Left lobe of liver (tissue), 2 donors: ENCODE results near the gene DMPK. TPM values are rescaled to one million over a fixed set of nuclear protein-coding genes. Genes with fewer than 3 reads are reported as not detected.
A peak's percentile ranks its signal among the peaks of the same experiment; 100 is the strongest.

Experiments used
- ATAC-seq: fragments of 200-7000 bp; cut with Tn5 transposase; one replicate; pipeline ENCODE4 v1.9.1; 2020; ENCODE audit warnings: mild to moderate bottlenecking, moderate library complexity
- DNase-seq: peaks from one replicate; pipeline ENCODE4 v3.0.0-alpha.2; 2020; ENCODE audit warnings: low spot score
- total RNA-seq: library from RNA; stranded (reverse); gene quantifications from one replicate; pipeline ENCODE4 v1.2.1, GENCODE V29; 2021
- donor health status: DM: no; HTN: no; CAD: no; lungs with moderate emphysema.
- donor health status: DM: no; HTN: yes; CAD: no.

DMPK gene
- total RNA-seq, 1 donor from 2014 or later: 7.8 TPM

DNA sequence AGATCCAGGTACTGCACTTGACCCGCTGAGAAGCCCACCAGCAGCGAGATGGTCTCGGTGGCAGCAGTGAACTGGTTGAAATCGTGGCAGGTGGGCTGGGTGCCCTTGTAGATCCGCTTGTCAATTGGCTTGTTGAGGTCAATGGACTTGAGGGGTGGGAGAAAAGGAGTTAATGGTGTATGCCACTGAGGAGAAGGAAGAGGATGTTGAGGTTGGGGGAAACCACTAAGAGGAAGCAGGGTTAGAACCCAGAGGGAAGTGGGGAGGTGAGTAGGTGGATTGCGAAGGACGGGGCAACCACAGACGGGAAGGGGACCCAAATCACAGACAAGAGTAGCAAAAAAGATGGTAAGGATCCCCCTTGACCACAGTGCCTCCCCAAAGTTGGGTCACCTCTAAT, 8.7 kb upstream of the DMPK start:
- no peak for DNase-seq
- no peak for ATAC-seq

DNA sequence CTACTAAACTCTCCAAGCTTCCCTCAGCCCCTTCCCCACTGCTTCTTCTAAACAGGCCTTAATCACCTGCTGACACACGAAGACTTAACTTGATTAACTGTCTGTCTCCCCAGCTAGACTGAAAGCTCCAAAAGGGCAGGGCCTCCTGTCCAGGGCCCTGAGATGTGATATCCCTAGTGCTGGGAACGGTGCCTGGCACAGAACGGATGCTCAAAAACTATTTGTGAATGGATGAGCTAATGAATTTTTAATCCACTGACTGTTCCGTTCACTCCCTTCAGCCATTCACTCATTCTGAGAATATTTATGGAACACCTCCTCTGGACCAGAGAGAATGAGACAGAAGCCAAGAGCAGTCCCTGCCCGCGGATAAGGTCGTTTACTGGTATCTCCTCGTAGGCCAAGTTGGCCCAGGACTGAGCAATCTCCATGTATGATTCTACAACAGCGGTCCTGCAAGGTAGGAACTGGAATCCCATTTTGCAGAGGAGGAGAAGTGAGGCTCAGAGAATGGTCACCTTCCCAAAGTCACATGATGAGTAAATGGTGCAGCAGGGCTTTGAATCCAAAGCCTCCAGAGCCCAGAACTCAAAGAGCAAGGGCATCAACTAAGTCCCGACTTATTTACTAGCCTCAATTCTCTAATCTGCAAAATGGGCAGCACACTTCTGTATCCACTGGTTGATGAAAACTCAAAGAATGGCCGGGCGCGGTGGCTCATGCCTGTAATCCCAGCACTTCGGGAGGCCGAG, 6.9 kb upstream of the DMPK start:
- DNase-seq: no peak
- ATAC-seq: no peak

DNA sequence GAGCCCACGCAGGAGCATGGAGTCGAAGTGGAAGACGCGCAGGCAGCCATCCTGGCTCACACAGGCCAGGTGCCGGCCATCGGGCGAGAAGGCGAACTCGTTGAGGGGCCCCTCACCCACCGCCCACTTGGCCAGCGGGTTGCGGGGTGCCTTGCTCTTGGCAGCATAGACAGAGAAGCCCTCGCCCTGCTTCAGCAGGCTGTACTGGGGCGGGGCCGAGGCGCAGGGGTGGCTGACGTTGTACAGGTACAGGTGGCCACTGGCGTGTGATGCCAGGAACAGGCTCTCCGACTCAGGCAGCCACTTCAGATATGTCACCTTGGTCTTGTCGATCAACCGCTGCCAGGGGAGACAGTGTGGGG, 4.2 kb upstream of the DMPK start:
- DNase-seq (no peak), ATAC-seq (no peak)

DNA sequence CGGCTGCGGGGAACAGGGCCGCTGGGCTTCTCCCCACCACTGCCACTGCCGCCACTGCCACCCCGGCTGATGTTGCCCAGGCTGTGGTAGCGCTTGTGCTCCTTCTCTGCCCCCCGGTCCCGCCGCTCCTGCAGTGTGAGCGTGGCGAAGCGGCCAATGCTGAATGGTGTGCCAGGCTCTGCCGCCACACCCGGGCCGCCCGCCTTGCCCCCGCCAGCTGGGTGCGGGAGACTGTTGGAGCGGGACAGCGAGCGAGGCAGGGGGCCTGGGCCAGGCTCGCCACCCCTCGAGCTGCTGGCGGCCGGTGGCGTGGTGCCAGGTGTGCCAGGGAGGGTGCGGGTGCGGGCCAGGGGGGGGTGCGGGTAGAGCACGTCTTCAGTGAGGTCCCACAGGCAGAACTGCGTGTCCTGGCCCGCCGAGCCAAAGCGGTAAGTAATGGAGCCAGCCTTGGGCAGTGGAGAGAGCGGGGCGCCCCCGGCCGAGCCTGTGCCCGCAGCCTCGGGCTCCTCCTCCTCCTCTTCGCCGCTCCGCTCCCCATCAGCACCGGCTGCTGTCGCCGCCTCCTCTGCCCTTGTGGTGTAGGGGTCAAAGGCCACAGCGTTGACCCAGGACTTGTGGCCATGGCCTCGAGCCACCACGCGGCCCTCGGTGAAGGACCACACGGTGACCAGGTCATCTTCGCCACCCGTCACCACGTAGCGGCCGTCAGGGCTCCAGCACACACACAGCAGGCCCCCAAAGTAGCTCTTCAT, 3.7 kb upstream of the DMPK start:
- DNase-seq (no peak), ATAC-seq (no peak)

DNA sequence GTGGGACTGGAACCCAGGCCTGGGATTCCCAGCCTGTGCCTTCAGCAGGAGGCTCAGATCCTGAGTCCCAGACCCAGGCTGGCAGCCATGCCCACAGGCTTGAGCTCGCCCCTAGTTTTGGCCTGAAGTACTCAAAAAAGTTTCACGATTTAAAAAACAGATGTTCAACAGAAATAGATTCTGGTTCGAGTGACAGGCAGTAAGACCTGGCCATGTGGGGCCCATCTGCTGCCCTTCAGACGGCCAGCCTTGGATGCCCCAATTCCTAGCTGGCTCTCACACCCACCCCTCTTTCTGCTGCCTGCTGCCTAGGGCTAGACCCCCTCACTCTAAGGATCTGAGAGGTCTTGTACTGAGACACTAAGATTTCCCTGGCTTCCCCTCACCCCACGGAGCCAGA, 2.8 kb upstream of the DMPK start:
- ATAC-seq (no peak), DNase-seq (no peak)

DNA sequence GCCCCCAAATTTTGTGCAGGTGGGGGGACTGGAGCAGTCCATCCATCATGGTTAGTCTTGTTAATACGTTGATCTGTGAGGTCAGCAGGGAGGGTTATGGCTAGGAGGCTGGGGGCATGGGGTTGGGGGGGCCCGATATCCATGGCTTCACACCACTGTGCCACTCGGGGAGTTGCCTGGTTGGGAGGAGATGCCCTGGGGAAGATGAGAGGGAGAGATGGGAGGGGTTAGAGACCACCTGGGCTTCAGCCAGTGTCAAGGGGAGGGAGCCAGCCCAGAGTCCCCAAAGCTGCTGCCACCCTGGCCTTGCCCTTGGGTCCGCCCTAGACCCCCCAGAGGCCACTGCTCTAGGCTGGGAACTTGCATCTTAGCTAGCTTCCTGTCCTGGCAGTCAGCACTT, 1.8 kb upstream of the DMPK start:
- ATAC-seq: no peak

DNA sequence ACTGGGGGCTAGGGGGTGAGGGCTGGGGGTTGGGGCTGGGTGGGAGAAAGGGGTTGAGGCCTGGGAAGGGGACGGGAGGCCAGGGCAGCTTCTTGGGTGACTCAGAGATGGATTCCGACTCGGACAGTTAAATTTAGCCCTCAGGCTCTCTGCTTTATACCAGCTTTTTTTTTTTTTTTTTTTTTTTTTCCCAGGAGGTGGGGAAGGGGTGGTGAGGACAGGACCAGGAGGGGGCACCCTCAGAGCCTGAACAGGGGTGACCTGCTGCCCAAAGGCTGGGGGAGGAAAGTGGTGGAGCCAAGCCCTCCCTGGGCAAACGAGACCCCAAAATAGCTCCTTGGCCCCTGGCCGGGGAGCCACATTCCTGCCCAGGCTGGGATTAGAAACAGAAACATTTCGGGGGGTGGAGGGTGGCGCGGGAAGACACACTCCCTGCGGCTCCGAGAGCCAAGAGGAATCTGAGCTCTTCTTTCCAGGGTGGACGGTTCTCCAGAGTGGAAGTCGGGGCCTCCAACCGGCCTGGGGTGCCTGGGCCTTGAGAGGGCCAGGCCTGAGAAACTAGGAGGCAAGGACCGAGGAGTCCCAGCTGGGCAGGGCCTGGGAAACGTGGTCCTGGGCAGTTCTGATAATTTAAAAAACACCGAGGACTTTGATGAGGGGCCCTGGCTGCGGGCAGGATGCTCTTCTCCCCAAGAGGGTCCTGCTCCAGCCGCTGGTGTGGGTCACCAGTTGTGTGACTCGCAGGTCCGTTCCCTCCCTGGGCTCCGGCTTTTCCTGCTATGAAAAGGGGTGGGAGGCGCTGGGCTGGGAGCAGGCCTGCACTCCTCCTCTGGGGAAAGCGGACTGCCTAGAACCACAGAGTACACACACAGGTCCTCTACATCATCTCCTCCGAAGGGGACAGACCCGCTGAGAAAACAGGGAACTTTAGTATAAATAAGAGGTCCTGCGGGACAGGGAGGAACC, 813 bp upstream of the DMPK start:
- ATAC-seq: no peak
- no peak for DNase-seq

More for the DNA sequence above, 1.8 kb upstream of the DMPK start:
- no peak for DNase-seq

DNA sequence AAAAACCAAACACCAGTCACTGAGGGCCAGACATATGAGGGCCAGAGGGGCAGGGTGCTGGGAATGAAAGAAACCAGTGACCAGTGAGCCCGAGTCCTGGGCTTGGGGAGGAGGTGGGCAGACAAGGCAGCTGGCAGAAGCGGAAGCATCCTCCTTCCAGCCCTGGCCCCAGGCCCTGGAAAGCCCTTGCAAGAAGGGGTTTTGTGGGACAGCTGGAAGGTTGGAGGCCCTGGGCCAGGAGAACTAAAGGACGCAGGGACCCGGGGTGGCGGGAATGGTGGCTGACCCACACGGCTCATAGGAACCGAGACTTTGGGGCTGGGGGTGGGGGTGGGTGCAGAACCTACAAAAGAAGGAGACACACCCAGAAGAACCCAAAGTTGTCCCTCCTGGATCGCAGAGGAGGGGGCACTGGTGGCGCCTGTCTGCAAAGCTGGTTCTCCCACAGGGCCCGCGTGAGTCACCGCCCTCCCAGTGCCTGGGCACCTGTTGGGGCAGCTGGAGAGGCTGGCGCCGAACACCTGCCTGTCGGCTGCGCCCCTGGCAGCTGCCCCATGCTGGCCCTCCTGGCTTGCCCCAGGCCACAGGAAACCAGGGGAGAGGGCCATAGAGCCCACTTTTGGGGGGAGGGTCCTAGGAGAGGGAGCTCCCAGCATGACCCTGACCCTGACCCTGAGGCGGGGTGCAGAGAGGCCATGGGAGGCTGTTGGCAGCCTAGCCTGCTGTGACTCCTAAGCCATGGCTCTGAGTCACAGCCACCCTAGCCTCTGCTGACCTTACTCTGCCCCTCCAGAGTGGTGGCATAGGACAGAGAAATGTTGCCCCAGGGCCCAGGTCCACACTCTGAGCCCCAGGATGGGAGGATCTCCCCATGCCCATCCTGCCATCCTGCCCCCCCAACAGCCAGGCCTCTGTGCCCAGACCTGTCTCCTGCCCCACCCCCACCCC, 802 bp downstream of the DMPK start:
- ATAC-seq (no peak), DNase-seq (no peak)

DNA sequence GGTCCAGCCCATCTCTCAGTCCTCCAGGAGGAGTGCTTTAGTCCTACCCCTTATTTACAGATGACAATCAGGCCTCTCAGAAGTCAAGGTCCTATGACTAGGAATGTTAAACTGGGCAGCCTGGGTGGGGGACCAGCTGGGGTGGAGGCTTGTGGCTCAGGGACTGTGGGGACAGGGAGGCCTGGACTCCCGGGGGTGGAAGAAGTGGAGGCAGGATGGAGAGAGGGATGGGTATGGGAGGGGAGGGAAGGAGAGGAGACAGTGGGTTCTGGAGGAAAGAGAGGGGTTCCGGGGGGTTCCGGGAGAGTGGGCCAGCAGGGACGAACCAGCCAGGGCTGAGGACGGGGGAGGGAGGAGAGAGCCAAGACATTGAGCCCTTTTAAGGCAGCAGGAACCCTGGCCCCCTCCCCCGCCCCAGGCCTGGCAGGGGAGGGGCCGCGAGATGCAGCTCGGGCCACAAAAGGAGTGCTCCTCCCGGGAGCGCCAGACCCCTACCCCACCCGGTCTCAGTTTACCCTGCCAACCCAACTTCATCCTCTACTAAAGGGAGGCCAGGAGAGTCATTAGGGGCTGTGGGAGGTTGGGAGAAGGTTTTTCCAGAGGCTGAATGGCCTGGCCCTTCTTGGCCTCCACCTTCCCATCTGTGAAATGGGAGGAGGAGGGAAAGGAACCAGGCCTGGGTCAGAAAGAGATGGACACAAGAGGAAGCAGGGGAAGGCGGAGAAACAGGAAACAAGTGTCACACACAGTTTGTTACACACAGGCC, 1.7 kb downstream of the DMPK start:
- DNase-seq (no peak), ATAC-seq (no peak)

DNA sequence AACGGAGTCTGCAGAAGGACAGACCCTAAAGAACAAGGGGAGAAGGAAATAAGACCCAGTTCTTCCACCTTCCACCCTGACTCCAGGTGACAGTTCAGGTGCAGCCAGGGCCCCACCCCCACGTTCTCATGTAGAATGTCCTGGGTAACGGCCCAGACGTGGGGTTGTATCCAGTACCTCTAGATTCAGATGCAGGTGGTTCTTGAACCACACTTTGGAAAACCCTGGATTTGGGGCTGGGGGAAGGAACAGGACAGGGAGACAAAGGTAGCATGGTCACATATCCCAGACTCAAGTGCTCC, 2.2 kb downstream of the DMPK start:
- DNase-seq: no peak
- ATAC-seq: peak; percentile 1

DNA sequence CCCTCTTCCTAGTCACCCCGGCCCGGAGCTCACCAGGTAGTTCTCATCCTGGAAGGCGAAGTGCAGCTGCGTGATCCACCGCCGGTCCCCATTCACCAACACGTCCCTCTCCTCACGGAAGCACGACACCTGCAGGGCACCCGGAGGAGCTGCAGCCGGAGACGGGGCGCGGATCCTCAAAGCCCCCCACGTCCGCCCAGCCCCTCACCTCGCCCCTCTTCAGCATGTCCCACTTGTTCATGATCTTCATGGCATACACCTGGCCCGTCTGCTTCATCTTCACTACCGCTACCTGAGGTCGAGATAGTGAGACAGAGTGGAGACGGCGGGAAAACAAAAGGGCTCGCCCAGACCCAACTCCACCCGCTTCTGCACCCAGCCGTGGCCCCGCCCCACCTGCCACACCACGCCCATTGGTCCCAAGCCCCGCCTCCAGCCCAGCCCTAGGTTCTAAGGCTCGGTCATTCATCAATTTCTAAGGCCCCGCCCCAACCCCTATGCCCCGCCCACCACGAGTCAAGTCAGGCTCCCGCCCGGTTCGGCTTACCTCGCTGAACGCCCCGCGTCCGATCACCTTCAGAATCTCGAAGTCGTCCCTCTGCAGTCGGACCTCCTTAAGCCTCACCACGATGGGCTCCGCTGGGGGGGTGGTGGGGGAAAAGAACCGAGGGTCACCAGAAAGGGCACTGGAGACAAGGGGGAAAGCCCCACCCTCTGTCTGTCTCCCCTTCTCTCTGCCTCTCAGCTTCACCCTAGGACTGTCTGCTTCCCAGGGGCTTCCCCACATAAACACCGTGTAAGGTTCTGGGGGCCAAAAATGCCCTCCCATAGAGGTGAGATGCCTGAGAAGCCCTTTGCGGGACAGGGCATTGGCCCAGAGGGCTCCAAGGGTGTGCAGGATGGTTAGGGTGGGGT, 2.8 kb downstream of the DMPK start:
- peak; percentile 89 for DNase-seq
- peak; percentile 91 for ATAC-seq

DNA sequence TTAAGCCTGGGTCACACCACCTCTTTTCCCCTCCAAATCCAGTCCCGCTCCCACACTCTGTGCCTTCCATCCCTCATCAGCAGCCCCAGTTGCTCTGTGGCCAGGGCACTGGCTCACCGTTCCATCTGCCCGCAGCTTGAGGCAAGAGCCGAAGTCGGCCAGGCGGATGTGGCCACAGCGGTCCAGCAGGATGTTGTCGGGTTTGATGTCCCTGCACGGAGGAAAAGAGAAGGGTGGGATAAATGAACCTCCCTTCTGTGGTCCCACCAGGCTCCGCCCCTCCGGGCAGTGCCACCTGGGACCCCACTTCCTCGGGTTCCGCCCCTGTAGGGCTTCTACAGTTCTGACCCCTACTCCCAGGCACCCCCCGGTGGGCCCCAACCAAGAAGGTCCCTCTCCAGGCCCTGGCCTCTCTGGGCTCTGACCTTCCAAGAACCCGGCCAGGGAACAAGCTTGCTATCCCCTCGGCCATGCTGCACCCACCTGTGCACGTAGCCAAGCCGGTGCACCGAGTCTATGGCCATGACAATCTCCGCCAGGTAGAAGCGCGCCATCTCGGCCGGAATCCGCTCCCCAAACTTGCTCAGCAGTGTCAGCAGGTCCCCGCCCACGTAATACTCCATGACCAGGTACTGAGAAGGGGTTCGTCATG, 4.2 kb downstream of the DMPK start:
- DNase-seq (no peak), ATAC-seq (no peak)

DNA sequence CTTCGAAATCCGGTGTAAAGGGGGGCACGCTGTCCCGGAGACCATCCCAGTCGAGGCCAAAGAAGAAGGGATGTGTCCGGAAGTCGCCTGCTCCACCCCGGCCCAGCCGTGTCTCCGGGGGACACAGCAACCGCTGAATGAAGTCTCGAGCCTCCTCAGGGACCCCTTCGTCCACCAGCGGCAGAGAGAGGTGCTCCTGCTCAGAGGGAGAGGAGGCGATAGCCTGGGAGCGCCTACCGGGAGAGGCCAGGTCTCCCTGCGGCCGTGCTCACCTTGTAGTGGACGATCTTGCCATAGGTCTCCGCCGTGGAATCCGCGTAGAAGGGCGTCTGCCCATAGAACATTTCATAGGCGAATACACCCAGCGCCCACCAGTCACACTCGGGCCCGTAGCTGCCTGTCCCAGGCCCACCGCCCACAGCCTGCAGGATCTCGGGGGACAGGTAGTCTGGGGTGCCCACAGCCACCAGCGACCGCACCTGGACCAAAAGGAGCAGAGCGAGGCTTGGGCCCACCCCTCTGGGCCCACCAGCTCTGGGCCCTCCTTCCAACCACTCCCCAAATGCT, 4.8 kb downstream of the DMPK start:
- DNase-seq (no peak), ATAC-seq (no peak)

DNA sequence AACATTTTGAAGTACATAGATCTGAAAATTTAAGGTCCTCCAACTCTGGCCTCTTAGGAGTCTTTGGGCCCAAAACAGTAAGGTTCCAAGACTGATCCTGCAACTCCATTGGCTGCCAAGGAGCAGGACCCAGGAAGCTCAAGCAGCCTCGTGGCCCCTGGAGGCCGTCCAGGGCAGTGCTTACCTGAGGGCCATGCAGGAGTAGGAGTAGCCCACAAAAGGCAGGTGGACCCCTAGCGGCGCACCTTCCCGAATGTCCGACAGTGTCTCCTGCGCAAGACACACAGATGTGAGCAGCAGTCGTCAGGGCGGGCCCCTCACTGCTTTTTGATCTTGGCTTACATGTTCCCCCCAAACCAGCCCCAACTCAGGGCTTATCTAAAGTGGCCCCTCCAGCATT, 7.5 kb downstream of the DMPK start:
- ATAC-seq (no peak), DNase-seq (no peak)

DNA sequence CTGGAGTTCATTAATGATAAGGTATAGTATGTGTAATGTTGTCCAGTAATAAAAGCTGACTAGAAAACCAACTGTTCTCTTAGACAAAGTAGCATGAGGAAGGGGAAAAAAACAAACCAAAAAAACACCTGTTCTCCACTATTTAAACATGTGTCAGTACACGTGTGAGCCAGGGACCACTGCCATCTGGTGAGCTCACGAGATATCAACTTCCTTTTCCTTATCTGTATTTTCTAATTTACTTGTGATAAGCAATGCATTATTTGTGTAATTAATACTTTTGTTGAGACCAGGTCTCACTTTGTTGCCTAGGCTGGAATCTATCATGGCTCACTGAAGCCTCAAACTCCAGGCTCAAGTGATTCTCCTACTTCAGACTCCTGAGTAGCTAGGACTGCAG, 8.9 kb downstream of the DMPK start:
- DNase-seq (no peak), ATAC-seq (no peak)

DNA sequence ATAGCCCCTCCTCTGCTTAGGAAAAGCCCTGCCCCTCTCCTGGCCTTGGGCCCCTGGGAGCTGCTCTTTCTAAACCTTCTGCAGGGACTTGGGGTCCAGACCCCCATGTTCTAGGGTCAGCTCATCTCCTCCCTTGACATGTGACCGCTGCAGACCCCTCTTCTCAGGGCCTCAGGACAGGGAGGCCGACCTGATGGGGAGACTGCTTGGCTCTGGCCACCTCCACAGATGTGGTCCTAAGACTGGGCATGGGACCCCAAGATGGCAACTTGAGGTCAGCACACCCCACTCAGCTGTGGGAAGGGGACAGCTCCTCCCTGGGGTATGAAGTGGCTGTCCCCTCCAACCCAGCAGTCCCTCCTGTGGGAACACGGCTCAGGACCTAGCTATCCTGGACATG, 9.4 kb downstream of the DMPK start:
- DNase-seq (no peak), ATAC-seq (no peak)

DNA sequence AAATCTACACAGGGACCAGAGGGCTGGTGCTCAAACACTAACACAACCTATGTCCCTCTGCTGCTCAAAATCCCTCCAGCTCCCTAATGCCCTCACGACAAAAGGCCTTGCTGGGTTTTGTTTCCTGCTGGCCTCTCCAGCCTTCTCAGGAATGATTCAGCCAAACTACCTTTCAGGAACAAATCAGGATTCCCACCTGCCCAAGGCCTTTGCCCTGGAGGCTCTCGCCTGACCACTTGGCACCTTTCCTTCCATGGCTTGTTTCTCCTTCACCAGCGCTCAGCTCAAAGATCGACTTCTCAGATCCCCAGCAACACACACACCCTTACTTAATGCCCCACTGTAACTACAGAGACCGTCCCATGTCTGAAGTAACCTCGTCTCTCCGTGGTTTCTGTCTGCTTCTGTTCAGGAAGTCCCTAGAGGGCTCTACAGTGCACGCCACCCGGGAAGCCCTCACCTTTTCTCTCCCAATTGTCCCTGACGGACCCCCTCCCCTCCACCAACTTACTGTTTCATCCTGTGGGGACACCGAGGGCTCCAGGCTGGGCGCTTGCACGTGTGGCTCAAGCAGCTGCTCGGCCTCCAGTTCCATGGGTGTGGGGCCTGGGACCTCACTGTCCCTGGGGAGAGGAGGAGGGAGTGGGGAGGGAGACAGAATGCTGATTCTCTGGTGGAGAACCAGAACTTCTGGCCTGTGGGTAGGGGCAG, 10.0 kb downstream of the DMPK start:
- DNase-seq: no peak
- no peak for ATAC-seq
